A549 (cell line): ENCODE results near the gene E2F6. TPM values are rescaled to one million over a fixed set of nuclear protein-coding genes. Genes with fewer than 3 reads are reported as not detected.

Experiments used
- ATAC-seq, 2 experiments: fragments of 200-7000 bp in 1 of 2; fragments of >200 bp in 1 of 2; cut with Nextera tagmentation in 1 of 2; cut with Tn5 transposase in 1 of 2; 3 replicates each; pipeline versions ENCODE4 v1.8.0 to v1.9.1; 2018 to 2020; ENCODE audit warnings: mild to moderate bottlenecking in 1 of 2, moderate library complexity in 1 of 2
- CTCF ChIA-PET: fragments of 300-600 bp; sonication (Branson Sonifier 250); formaldehyde crosslinking; extraction: SDS; loops from one replicate; lab custom pipeline; 2021; ENCODE audit warnings: antibody characterized with exemption, inconsistent platforms; lab: Yijun Ruan, JAX
- POLR2A ChIA-PET: fragments of 350-600 bp; formaldehyde crosslinking; extraction: SDS; loops from one replicate; lab custom pipeline; 2021; ENCODE audit warnings: antibody characterized with exemption, inconsistent platforms; lab: Yijun Ruan, JAX
- DNase-seq, 2 experiments: peaks; one replicate each; pipeline versions ENCODE4 v3.0.0 to v3.0.0-alpha.2; 2011 to 2016; ENCODE audit warnings: low read depth in 1 of 2, low spot score in 1 of 2
- FAIRE-seq: peaks from 2 replicates; lab custom pipeline; 2011; peaks lifted over from hg19 to GRCh38; lab: Jason Lieb, UNC
- H3K27ac ChIP-seq, 2 experiments: fragments of >200 bp; sonication (Bioruptor Twin); formaldehyde crosslinking; 3 replicates each; pipeline ENCODE4 v1.5.1; 2016 to 2017
- H3K4me1 ChIP-seq: fragments of >200 bp; sonication (Bioruptor Twin); formaldehyde crosslinking; 3 replicates; pipeline ENCODE4 v1.6.1; 2016
- H3K4me2 ChIP-seq: fragments of >200 bp; sonication (Bioruptor Twin); formaldehyde crosslinking; 3 replicates; pipeline ENCODE4 v1.6.1; 2016
- H3K4me3 ChIP-seq: fragments of >200 bp; sonication (Bioruptor Twin); formaldehyde crosslinking; 3 replicates; pipeline ENCODE4 v1.5.1; 2016
- H3K9me3 ChIP-seq: fragments of >200 bp; sonication (Bioruptor Twin); formaldehyde crosslinking; 3 replicates; pipeline ENCODE4 v1.6.1; 2016
- BCL3 ChIP-seq: fragments of >200 bp; sonication (Bioruptor Twin); formaldehyde crosslinking; IDR thresholded peaks from 3 replicates; pipeline ENCODE4 v1.6.1; 2016
- CEBPB ChIP-seq, 2 experiments: fragments of >200 bp in 1 of 2; sonication (Bioruptor Twin) in 1 of 2; formaldehyde crosslinking in 1 of 2; IDR thresholded peaks; 2 replicates each; pipeline ENCODE4 v1.6.1; 2012 to 2016
- CHD2 ChIP-seq: fragments of 150-350 bp; IDR thresholded peaks from 2 replicates; pipeline ENCODE4 v1.6.1; 2014; ENCODE audit warnings: low read length; ENCODE audit not compliant: partially characterized antibody
- CHD4 ChIP-seq: fragments of 200-600 bp; sonication (generic); IDR thresholded peaks from 2 replicates; pipeline ENCODE4 v1.6.1; 2016; ENCODE audit warnings: antibody characterized with exemption, mild to moderate bottlenecking, borderline replicate concordance
- CTCF ChIP-seq: fragments of >200 bp; sonication (Bioruptor Twin); formaldehyde crosslinking; IDR thresholded peaks from 3 replicates; pipeline ENCODE4 v1.5.1; 2016
- ELK1 ChIP-seq: fragments of 150-350 bp; IDR thresholded peaks from 2 replicates; pipeline ENCODE4 v1.6.1; 2014; ENCODE audit warnings: low read depth, mild to moderate bottlenecking, low read length
- ESRRA ChIP-seq: fragments of 150-350 bp; IDR thresholded peaks from 2 replicates; pipeline ENCODE4 v1.6.1; 2014; ENCODE audit warnings: mild to moderate bottlenecking, low read length, borderline replicate concordance
- FOXS1 ChIP-seq: fragments of 250-450 bp; sonication (Bioruptor Pico); IDR thresholded peaks from 2 replicates; pipeline ENCODE4 v1.5.0; 2020; ENCODE audit warnings: mild to moderate bottlenecking, moderate library complexity
- HDAC2 ChIP-seq: fragments of 200-600 bp; sonication (generic); IDR thresholded peaks from 2 replicates; pipeline ENCODE4 v1.6.1; 2016
- HES2 ChIP-seq: fragments of >200 bp; sonication (Bioruptor Twin); formaldehyde crosslinking; IDR thresholded peaks from 2 replicates; pipeline ENCODE4 v1.6.1; 2016
- HOXB13 ChIP-seq: fragments of 250-450 bp; sonication (Bioruptor Pico); IDR thresholded peaks from 2 replicates; pipeline ENCODE4 v1.5.0; 2020; ENCODE audit warnings: low read depth, mild to moderate bottlenecking, moderate library complexity
- KDM1A ChIP-seq: fragments of 200-600 bp; sonication (generic); IDR thresholded peaks from 2 replicates; pipeline ENCODE4 v1.6.1; 2016; ENCODE audit warnings: low read depth, mild to moderate bottlenecking
- MAX ChIP-seq: IDR thresholded peaks from 2 replicates; pipeline ENCODE4 v1.6.1; 2012
- MYC ChIP-seq: IDR thresholded peaks from 2 replicates; pipeline ENCODE4 v1.6.1; 2012; ENCODE audit warnings: mild to moderate bottlenecking, inconsistent platforms, low read length, improper control_type of control experiment, borderline replicate concordance
- RAD21 ChIP-seq, 2 experiments: fragments of >200 bp in 1 of 2; sonication (Bioruptor Twin) in 1 of 2; formaldehyde crosslinking in 1 of 2; IDR thresholded peaks in 1 of 2; conservative IDR thresholded peaks in 1 of 2; 2 replicates in 1 of 2; 3 replicates in 1 of 2; pipeline ENCODE4 v1.6.1; 2012 to 2018; ENCODE audit warnings: inconsistent platforms in 1 of 2
- RARB ChIP-seq: fragments of 250-450 bp; sonication (Bioruptor Pico); IDR thresholded peaks from 2 replicates; pipeline ENCODE4 v1.8.0; 2021; ENCODE audit warnings: mild to moderate bottlenecking, moderate library complexity
- REST ChIP-seq: fragments of 200-600 bp; sonication (generic); IDR thresholded peaks from 2 replicates; pipeline ENCODE4 v1.6.1; 2016; ENCODE audit warnings: antibody characterized with exemption, mild to moderate bottlenecking, moderate library complexity
- RFX5 ChIP-seq: fragments of 450-650 bp; IDR thresholded peaks from 2 replicates; pipeline ENCODE4 v1.7.1; 2014; ENCODE audit warnings: antibody characterized with exemption, mild to moderate bottlenecking, moderate library complexity
- TFCP2L1 ChIP-seq: fragments of 250-450 bp; sonication (Bioruptor Pico); IDR thresholded peaks from 2 replicates; pipeline ENCODE4 v1.5.0; 2021; ENCODE audit warnings: mild to moderate bottlenecking
- TP53 ChIP-seq: fragments of 250-450 bp; sonication (Bioruptor Pico); IDR thresholded peaks from 2 replicates; pipeline ENCODE4 v1.5.0; 2021; ENCODE audit warnings: mild to moderate bottlenecking, moderate library complexity
- ZFP36 ChIP-seq: fragments of 450-650 bp; IDR thresholded peaks from 2 replicates; pipeline ENCODE4 v1.6.1; 2014; ENCODE audit warnings: borderline replicate concordance; ENCODE audit not compliant: partially characterized antibody
- WGBS: methylation state at CpG from one replicate; pipeline ENCODE4 v1.1.6; 2017; ENCODE audit errors: missing lambda C conversion rate; 5-methylcytosine and 5-hydroxymethylcytosine counted together
- polyA plus RNA-seq, 4 experiments: library from polyadenylated mRNA; depleted of rRNA in 3 of 4; stranded (reverse); fragments of >200 nt; fragmentation: RNase III in 1 of 4; extraction: RNeasy Plus Mini Kit Qiagen cat#74134 plus additional on column Dnase treatment in 1 of 4; gene quantifications; 2 replicates in 3 of 4; 3 replicates in 1 of 4; pipeline ENCODE4 v1.2.3, GENCODE V29; 2011 to 2017

The E2F6 gene
- polyA plus RNA-seq, 2 of the 4 experiments (the other 2 are of a cell fraction): 34.3 to 41.7 TPM

GRCh38 chr2:11490194-11490593 is 24.2 kb upstream of the E2F6 start:
- no peak overlapping the region for H3K4me3 ChIP-seq
- TF ChIP-seq KDM1A (no peak), CEBPB (IDR thresholded peaks at IDR 0.05) (no peak)
- H3K4me1 ChIP-seq: no peaks in the 10 kb centered on the region
- H3K27ac ChIP-seq: no peak overlapping the region
- ChIA-PET CTCF (interaction anchor here (0.8 to 11.5 kb wide), 4 partner anchors 9 to 92 kb away, joined by 3 to 73 read pairs (median 4); no protein-coding TSS in a partner anchor), POLR2A (no interaction called here)
- no peak for ATAC-seq
- no peak for FAIRE-seq
- no peak overlapping the region for H3K4me2 ChIP-seq
- H3K9me3 ChIP-seq: 0 out of 3 replicates have a peak, but pooled peaks cover 3% of the 10 kb centered on the region
- no peak for DNase-seq
- WGBS: 38% methylated on average over 5 of the region's 5 CpGs

GRCh38 chr2:11488809-11489208 is 22.8 kb upstream of the E2F6 start:
- 0 out of 3 replicates have a peak, but pooled peaks cover 3% of the 10 kb centered on the region for H3K9me3 ChIP-seq
- no peak overlapping the region for H3K4me2 ChIP-seq
- H3K4me1 ChIP-seq: no peaks in the 10 kb centered on the region
- ATAC-seq: no peak
- 53% methylated on average over 3 of the region's 3 CpGs for WGBS
- TF ChIP-seq RARB (CRISPR knock-in tag) (no peak), MYC (no peak), HES2 (no peak), MAX (no peak), HDAC2 (no peak), FOXS1 (CRISPR knock-in tag) (no peak), HOXB13 (no peak), ESRRA (no peak), TP53 (CRISPR knock-in tag) (no peak), ELK1 (no peak), ZFP36 (no peak), REST (no peak), CHD4 (no peak), KDM1A (no peak)
- no peak for DNase-seq
- H3K4me3 ChIP-seq: no peak overlapping the region
- POLR2A ChIA-PET: no interaction called here
- H3K27ac ChIP-seq: no peak overlapping the region
- no peak for FAIRE-seq
- CTCF ChIA-PET: interaction anchor here (0.5 to 12.4 kb wide), 3 partner anchors 11 to 1320 kb away, joined by 3 to 350 read pairs (median 5); no protein-coding TSS in a partner anchor

GRCh38 chr2:11483806-11484617 is 18.1 kb upstream of the E2F6 start:
- no peak for ATAC-seq
- DNase-seq: no peak
- peak; percentile 59 for FAIRE-seq
- TF ChIP-seq RFX5 (no peak), CHD2 (no peak), FOXS1 (CRISPR knock-in tag) (no peak), RAD21 (conservative IDR thresholded peaks at IDR 0.05 in 1 of 2, IDR thresholded peaks at IDR 0.05 in 1 of 2) (no peak), CTCF (no peak), CEBPB (IDR thresholded peaks at IDR 0.05) (no peak), TFCP2L1 (no peak), BCL3 (no peak)
- TF ChIP-seq, all 56 proteins: peak for 0
- Histone ChIP-seq H3K27ac (no peak overlapping the region; a peak in 2 of 6 replicates), H3K4me2 (peak overlapping the region; percentile 98), H3K9me3 (no peaks in the 10 kb centered on the region), H3K4me1 (no peaks in the 10 kb centered on the region), H3K4me3 (peak overlapping the region; percentile 73; the same call in 2 of the 3 replicates)
- ChIA-PET POLR2A (interaction anchor here (1.9 kb wide), 1 partner anchor 18 kb away, joined by 6 read pairs; the partner anchor contains the start of gene E2F6), CTCF (interaction anchor here (0.7 to 12.4 kb wide), 6 partner anchors 10 to 1523 kb away, joined by 3 to 350 read pairs (median 4); no protein-coding TSS in a partner anchor)
- WGBS: 69% methylated on average over 7 of the region's 7 CpGs
